Activated naive CD4-positive, alpha-beta T cell treated with anti-CD3 and anti-CD28 coated beads, Interleukin-2, amount 10 ng/mL, durations not matched to agents 7 days and 5 days (primary cell): ENCODE results near the gene DIO3.
"Not testable (repeated sequence)": the region's sequence is repeated elsewhere in the genome, so short reads cannot be mapped to it uniquely, and the experiment has no call there.

Experiments
- CTCF ChIA-PET: fragments of 350-600 bp; sonication (Branson Sonifier 250); formaldehyde crosslinking; loops from one replicate; lab custom pipeline; 2021; ENCODE audit warnings: antibody characterized with exemption; lab: Charles Lee
- DNase-seq: peaks from one replicate; pipeline ENCODE4 v3.0.0-alpha.2; 2020
- H3K27ac Mint-ChIP-seq: one replicate; pipeline ENCODE4 v1.8.0; 2021; ENCODE audit warnings: mild to moderate bottlenecking, moderate library complexity, mixed read lengths
- H3K27me3 Mint-ChIP-seq: one replicate; pipeline ENCODE4 v1.8.0; 2021; ENCODE audit warnings: mild to moderate bottlenecking, mixed read lengths
- H3K36me3 Mint-ChIP-seq: one replicate; pipeline ENCODE4 v1.8.0; 2021; ENCODE audit warnings: mixed read lengths
- H3K4me1 Mint-ChIP-seq: one replicate; pipeline ENCODE4 v1.8.0; 2021; ENCODE audit warnings: mixed read lengths
- H3K4me3 Mint-ChIP-seq: one replicate; pipeline ENCODE4 v1.8.0; 2021; ENCODE audit warnings: mild to moderate bottlenecking, moderate library complexity, mixed read lengths
- H3K9me3 Mint-ChIP-seq: one replicate; pipeline ENCODE4 v1.8.0; 2021; ENCODE audit warnings: mixed read lengths

DIO3 gene

DNA sequence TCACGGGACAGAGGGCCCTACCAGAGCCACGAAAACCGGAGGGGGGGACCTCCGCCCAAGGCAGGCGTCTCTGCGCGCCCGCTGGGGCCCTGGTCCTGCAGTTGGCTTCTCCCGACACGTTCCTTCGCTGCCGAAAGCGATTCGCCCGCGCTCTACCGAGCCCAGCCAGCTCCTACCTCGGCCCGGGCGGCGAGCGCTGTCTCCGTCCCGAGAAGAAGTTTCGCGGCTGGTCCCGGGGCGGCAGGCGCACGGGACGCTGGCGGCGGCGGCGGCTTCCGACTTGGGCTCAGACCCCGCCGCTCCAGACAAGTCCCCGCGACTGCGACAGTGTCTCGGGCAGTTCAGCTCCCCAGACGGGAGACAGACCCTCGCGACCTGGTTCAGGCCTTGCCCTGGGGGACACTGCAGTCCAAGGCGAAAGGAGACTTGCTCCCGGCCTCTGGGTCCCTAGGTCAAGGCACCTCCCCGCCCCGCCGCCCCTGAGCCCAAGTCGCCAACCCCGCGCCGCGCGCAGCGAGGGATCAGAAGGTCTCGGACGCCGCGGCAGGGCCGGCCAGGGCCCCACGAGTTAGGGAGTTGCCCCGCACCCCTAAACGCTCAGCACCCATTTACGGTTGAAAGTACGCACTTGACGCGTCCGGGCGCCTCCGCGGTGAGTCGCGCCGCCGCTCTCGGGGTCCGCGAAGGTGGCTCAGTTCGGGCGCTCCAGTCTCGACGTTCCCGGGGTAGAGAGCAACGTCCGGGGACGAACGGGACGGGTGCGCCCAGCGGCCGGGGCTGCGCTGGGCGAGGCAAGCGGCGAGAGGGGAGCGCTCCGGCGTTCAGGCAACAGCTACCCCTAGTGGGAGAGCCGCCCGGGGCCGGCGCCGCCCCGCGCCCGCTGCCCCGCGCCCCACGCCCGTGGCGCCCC, 1.4 kb upstream of the DIO3 start:
- CTCF ChIA-PET = no interaction called here
- Mint-ChIP-seq H3K9me3 (peaks cover 6% of the 10 kb centered on the region), H3K4me3 (no peak overlapping the region), H3K36me3 (peaks cover 10% of the 10 kb centered on the region), H3K27ac (no peak overlapping the region), H3K27me3 (peaks cover 85% of the 10 kb centered on the region), H3K4me1 (no peaks in the 10 kb centered on the region)
- DNase-seq = no peak

DNA sequence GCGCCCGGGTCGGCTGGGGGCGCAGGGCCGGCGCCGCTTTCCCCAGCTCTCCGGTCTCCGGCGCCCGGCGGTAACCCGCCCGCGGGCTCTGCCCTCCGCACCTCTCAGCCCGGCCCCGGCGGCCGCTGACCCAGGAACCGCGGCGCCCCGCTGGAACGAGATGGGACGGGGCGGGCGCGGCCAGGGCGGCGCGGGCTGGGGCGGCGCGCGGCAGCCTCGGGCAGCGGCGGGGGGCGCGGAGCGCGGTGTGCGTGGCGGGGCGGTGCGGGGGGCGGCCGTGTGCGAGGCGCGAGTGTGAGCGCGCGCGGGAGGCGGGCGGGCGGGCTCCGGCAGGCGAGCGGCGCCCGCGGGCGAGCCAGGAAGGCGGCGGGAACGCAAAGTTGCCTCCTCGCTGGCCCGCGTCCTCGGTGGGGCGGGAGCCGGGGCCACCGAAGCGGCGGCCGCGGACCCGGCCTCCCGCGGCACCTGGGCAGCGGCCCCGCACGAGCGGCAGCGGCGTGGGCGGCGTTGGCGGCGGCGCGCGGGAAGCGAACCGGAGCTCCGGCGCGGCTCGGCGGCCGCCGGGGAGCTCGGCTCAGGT, 671 bp upstream of the DIO3 start:
- H3K36me3 Mint-ChIP-seq = peaks cover 11% of the 10 kb centered on the region
- H3K9me3 Mint-ChIP-seq = peaks cover 6% of the 10 kb centered on the region
- peaks cover 4% of the 10 kb centered on the region for H3K4me1 Mint-ChIP-seq
- CTCF ChIA-PET = no interaction called here
- DNase-seq = no peak
- no peak overlapping the region for H3K27ac Mint-ChIP-seq
- H3K4me3 Mint-ChIP-seq = no peak overlapping the region
- peaks cover 90% of the 10 kb centered on the region for H3K27me3 Mint-ChIP-seq

DNA sequence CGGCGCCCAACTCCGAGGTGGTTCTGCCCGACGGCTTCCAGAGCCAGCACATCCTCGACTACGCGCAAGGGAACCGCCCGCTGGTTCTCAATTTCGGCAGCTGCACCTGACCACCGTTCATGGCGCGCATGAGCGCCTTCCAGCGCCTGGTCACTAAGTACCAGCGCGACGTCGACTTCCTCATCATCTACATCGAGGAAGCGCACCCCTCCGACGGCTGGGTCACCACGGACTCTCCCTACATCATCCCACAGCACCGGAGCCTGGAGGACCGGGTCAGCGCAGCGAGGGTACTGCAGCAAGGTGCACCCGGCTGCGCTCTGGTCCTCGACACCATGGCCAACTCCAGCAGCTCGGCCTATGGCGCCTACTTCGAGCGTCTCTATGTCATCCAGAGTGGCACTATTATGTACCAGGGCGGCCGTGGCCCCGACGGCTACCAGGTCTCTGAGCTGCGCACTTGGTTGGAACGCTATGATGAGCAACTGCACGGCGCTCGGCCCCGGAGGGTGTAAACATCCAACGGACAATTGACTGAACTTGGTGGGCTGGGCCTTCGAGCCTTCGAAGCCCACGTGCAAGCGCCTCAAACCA, 699 bp downstream of the DIO3 start:
- peak overlapping the region; percentile 59 for H3K4me3 Mint-ChIP-seq
- peaks cover 11% of the 10 kb centered on the region for H3K36me3 Mint-ChIP-seq
- CTCF ChIA-PET = no interaction called here
- H3K4me1 Mint-ChIP-seq = peaks cover 4% of the 10 kb centered on the region
- peaks cover 6% of the 10 kb centered on the region for H3K9me3 Mint-ChIP-seq
- H3K27me3 Mint-ChIP-seq = peaks cover 92% of the 10 kb centered on the region
- H3K27ac Mint-ChIP-seq = peak overlapping the region; percentile 24
- DNase-seq = no peak

DNA sequence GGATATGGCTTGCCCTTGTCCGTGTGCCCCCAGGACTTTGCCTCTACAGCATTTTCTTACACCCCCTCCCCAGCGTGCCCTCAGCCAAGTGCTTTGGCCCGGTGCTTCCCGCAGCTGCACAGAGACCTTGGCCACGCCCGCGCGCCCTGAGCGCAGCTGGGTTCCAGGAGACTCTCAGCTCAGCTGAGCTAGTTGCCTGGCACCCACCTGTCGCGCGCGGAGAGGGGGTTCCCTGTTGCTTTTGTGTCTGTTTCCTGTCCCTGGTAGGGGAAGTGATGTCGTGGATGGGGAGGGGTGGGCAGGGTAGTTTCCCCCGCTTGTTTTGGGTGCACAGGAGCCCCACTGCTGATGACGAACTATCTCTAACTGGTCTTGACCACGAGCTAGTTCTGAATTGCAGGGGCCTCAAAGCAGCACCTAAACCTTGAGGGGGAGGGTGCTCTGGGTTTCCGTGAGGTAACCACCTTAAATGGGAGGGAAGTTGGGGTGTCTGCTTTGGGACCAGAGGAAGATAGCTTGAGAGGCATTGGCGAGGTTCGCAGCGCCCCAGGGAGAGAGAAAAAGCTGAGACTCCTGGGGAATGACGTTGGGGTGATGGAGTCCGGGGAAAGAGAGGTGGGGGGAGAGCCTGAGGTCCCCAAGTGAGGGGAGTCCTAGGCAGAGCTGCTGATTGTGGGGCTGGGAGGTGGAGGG, 1.5 kb downstream of the DIO3 start:
- Mint-ChIP-seq H3K36me3 (peaks cover 11% of the 10 kb centered on the region), H3K27ac (peak overlapping the region; percentile 79), H3K9me3 (peaks cover 6% of the 10 kb centered on the region), H3K4me3 (no peak overlapping the region), H3K4me1 (peaks cover 4% of the 10 kb centered on the region), H3K27me3 (peaks cover 92% of the 10 kb centered on the region)
- DNase-seq = no peak
- CTCF ChIA-PET = no interaction called here

DNA sequence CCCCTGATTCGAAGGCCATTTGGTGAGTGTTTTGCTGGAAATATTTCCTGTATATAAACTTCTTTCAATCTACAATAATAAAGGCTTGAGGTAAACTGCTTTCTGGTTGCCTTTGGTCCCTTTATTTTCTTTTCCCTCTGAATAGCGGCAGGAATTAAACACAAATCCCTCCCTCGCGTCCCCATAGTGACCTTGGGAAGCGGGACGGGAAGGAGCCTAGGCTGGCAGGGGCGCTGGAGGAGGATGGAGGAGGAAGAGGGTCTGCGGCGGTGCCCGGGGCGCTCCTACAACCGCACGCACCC, 2.0 kb downstream of the DIO3 start:
- peaks cover 92% of the 10 kb centered on the region for H3K27me3 Mint-ChIP-seq
- peaks cover 4% of the 10 kb centered on the region for H3K4me1 Mint-ChIP-seq
- CTCF ChIA-PET = no interaction called here
- H3K4me3 Mint-ChIP-seq = no peak overlapping the region
- H3K36me3 Mint-ChIP-seq = peaks cover 11% of the 10 kb centered on the region
- no peak overlapping the region for H3K27ac Mint-ChIP-seq
- no peak for DNase-seq
- H3K9me3 Mint-ChIP-seq = peaks cover 6% of the 10 kb centered on the region

DNA sequence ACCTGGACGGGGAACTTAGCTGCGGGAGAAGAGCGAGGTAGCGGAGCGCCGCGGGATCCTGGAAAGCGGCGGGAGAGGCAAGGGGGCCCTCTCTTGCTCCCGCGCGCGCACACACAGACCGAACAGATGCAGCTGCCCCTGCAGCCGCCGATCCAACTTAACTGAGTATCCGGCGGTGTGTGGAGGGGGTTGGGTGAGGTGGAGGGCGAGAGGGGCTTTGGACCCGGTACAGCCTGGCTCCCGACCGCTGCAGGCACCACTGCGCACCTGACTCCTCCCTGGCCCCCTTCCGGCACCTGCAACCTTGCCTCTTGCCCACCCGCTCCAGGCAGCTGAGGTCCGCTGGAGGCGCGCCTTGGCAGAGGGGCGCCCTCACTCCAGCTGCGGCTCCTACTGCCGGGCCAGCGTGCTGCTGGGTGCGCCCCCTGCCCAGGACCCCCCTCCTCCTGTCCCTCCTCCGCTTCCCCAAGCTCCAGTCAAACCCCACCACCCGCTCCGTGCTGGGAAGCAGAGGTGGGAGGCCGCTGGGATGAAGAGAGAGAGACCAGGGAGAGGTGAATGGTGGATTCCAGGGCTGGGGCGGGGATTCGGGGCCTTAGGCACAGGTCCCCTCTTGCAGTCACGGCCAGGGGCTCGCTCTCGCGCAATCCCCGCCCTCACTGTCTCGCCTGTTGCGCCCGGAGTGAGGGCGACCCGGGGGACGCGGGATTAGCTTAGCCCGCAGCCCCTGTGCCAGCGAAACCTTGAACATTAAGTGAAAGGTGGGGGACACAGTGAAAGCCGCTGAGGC, 2.6 kb downstream of the DIO3 start:
- Mint-ChIP-seq H3K4me1 (peaks cover 4% of the 10 kb centered on the region), H3K4me3 (no peak overlapping the region), H3K36me3 (peaks cover 11% of the 10 kb centered on the region), H3K9me3 (peaks cover 6% of the 10 kb centered on the region), H3K27me3 (peaks cover 92% of the 10 kb centered on the region), H3K27ac (no peak overlapping the region)
- CTCF ChIA-PET = no interaction called here
- DNase-seq = no peak

DNA sequence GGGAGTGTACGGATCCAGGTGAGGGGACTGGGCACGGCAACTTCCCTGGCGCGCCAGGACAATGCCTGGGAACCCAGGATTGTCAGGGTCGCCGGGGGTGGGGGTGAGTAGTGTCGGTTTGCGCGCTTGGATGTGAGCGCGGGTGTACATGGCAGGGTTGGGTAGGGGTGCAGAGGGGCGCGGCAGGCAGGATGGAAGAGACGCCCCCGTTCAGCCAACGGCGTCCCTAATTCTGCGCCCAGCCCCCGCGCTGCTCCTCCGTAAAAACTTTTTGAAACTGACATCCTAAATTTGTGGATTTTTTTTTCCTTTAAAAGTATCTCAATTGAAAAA, 3.1 kb downstream of the DIO3 start:
- Mint-ChIP-seq H3K4me1 (peaks cover 4% of the 10 kb centered on the region), H3K27ac (no peak overlapping the region), H3K4me3 (no peak overlapping the region), H3K36me3 (peaks cover 11% of the 10 kb centered on the region), H3K27me3 (peaks cover 90% of the 10 kb centered on the region), H3K9me3 (peaks cover 6% of the 10 kb centered on the region)
- CTCF ChIA-PET = no interaction called here
- DNase-seq = no peak

DNA sequence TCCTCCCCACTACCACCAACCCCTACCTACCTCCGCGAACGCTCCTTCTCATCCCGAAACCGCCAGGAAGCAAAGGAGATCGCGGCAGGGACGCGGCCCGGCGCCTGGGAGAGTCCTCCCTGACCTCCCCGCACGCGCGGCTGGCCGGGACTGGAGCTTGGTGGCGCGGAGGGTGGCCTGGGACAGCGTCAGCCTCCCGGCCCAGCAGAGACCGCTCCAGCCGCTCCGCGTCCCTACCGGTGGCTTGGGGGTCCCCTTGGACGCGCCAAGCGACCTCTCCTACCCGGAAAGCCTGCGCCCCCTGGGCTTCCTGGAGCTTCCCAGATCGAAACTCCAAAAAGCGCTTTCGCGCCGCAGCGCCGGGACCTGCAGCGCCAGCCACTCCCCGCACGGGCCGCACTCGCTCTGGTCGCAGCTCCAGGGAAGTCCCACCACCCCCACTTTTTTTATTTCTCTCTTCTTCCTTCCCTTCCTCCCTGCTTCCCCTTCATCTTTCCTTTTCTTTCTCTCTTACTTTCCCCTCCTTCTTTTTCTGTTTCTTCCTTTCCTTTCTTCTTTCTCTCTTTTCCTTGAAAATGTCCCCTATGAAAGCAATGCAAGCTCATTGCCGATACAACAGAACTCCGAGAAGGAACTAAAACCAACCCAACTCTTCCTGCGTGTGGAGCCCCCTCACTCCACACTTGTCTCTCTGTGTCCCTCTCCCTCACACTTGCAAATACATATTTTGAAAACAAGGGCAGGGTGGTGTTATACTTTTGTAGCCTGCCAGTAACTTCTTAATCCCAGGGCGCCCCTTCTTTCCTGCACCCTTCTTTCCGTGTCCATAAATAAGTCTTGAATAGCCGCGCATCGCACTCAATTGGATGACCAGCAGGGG, 3.8 kb downstream of the DIO3 start:
- Mint-ChIP-seq H3K27me3 (peaks cover 85% of the 10 kb centered on the region), H3K9me3 (peaks cover 6% of the 10 kb centered on the region), H3K4me1 (peaks cover 4% of the 10 kb centered on the region), H3K4me3 (no peak overlapping the region), H3K36me3 (peaks cover 11% of the 10 kb centered on the region), H3K27ac (peak overlapping the region; percentile 7)
- no peak for DNase-seq
- CTCF ChIA-PET = no interaction called here

DNA sequence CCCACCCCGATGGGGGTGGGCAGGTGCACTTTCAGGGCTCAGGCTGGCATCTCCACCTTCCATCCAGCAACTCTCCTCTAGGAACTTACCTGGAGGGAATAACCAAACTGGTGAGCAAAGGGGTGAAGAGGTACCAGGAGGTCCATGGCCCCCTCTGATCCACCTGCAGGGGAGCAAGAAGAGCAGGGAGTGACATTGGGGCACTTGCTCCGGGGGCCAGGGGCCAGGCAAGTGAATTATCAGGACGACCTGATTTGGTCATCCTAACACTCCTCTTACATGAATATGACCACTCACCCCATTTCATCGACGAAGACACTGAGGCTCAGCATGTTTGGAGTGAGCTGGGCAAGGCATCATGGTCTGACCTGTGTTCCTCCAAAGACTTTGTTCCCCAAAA, 6.0 kb downstream of the DIO3 start:
- Mint-ChIP-seq H3K36me3 (peaks cover 6% of the 10 kb centered on the region), H3K27me3 (peaks cover 71% of the 10 kb centered on the region), H3K4me3 (no peak overlapping the region), H3K27ac (no peak overlapping the region), H3K9me3 (peaks cover 3% of the 10 kb centered on the region), H3K4me1 (peaks cover 4% of the 10 kb centered on the region)
- DNase-seq = no peak
- CTCF ChIA-PET = no interaction called here

DNA sequence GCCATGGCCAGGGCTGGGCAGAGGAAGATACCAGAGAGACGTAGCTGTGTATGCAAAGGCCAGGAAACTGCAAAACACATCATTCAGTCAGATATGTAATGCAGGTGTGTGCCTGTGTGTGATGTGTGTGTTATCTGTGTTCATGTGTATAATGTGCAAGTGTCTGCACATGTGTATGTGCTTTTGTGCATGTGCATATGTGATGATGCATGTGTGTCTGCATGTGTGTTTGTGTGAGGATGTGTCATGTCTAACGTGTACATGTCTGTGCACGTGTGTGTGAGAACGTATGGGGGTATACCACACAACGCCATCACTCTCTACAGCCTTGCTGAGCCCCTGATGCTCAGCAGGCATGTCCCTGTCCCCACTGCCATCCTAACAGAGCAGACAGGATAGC, 9.7 kb downstream of the DIO3 start:
- no peaks in the 10 kb centered on the region for H3K9me3 Mint-ChIP-seq
- no peak overlapping the region for H3K4me3 Mint-ChIP-seq
- H3K27ac Mint-ChIP-seq = no peak overlapping the region
- peaks cover 33% of the 10 kb centered on the region for H3K27me3 Mint-ChIP-seq
- no peaks in the 10 kb centered on the region for H3K4me1 Mint-ChIP-seq
- no peaks in the 10 kb centered on the region for H3K36me3 Mint-ChIP-seq
- DNase-seq = no peak
- CTCF ChIA-PET = no interaction called here

DNA sequence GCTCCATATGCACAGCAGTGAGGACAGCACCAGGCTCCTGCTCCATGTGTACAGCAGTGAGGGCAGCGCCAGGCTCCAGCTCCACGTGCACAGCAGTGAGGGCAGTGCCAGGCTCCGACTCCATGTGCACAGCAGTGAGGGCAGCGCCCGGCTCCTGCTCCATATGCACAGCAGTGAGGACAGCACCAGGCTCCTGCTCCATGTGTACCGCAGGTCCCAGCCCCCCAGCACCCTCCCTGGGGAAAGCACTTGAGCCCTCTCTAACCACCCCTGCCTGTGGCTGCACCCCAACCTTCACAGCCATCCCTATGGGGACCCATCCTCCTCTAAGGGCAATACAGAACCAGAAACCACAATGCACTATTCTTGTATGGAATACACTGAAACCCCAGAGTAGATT, 11.2 kb downstream of the DIO3 start:
- H3K9me3 Mint-ChIP-seq, CTCF ChIA-PET, H3K36me3 Mint-ChIP-seq, H3K4me3 Mint-ChIP-seq, H3K4me1 Mint-ChIP-seq, H3K27ac Mint-ChIP-seq, DNase-seq: not testable (repeated sequence)
- H3K27me3 Mint-ChIP-seq = peaks cover 18% of the 10 kb centered on the region

DNA sequence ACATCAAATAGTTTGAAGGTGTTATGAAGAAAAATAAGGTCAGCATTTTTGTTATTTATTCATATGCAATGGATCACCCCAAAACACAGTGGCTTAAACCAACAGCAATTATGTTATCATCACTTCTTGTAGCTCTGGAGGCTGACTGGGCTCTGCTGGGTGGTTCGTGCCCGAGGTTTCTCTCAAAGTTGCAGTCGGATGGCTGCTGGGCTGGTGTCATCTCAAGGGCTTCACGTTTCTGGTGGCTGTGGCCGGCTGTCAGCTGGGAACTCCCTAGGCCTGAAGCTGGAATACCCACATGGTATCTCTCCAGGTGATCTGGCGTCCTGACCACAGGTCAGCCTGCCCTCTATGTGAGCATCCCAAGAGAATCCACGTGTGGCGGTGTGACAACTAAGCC, 12.0 kb downstream of the DIO3 start:
- H3K27me3 Mint-ChIP-seq = peaks cover 11% of the 10 kb centered on the region
- H3K9me3 Mint-ChIP-seq = no peaks in the 10 kb centered on the region
- DNase-seq = no peak
- CTCF ChIA-PET = no interaction called here
- H3K4me1 Mint-ChIP-seq = no peaks in the 10 kb centered on the region
- H3K27ac Mint-ChIP-seq = no peak overlapping the region
- H3K36me3 Mint-ChIP-seq = no peaks in the 10 kb centered on the region
- H3K4me3 Mint-ChIP-seq = no peak overlapping the region

DNA sequence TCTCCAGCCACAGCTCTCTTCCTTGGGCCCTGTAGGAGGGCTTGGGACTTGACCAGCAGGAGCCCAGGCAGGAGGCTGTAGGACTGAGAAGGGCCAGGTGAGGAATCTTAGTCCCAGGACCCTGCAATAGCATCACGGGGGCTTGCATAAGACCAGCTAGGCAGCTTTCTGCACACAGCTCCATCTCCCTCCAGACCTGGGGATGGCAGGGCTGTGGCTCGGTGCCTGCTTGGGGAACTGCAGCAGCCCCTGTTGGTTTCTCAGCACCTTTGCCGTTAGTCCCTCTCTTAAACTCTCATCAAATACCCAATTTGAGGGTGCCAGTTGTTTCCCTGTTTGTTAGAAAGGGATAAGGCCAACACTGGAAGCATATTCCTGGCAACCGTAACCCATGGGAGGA, 14.3 kb downstream of the DIO3 start:
- H3K4me3 Mint-ChIP-seq = no peak overlapping the region
- no peak for DNase-seq
- H3K9me3 Mint-ChIP-seq = no peaks in the 10 kb centered on the region
- peaks cover 6% of the 10 kb centered on the region for H3K27me3 Mint-ChIP-seq
- H3K27ac Mint-ChIP-seq = no peak overlapping the region
- no peaks in the 10 kb centered on the region for H3K36me3 Mint-ChIP-seq
- no peaks in the 10 kb centered on the region for H3K4me1 Mint-ChIP-seq
- CTCF ChIA-PET = no interaction called here
